Vagina (tissue), 2 donors: ENCODE measurements around the gene IDI1.

Source experiments
- CTCF ChIP-seq, 3 experiments: fragments of 450-650 bp in 2 of 3; fragments of 200-600 bp in 1 of 3; sonication (generic) in 1 of 3; IDR thresholded peaks; one replicate each; pipeline ENCODE4 v1.5.1; 2017 to 2019; ENCODE audit warnings: antibody characterized with exemption in 3 of 3, mild to moderate bottlenecking in 2 of 3, moderate library complexity in 2 of 3
- POLR2A ChIP-seq, 2 donors: fragments of 450-650 bp; IDR thresholded peaks; one replicate each; pipeline ENCODE4 v1.6.1; 2017; ENCODE audit warnings: antibody characterized with exemption in 2 of 2, mild to moderate bottlenecking in 2 of 2, moderate library complexity in 2 of 2

- TF ChIP-seq CTCF (IDR thresholded peaks at IDR 0.05) (no peak), POLR2A (IDR thresholded peaks at IDR 0.05) (no peak)
These were observed 34.7 kb upstream of the IDI1 start for GRCh38 chr10:1083581-1083980.
